HFFc6 (cell line): ENCODE data around the gene PDSS1. TPM values are rescaled to one million over a fixed set of nuclear protein-coding genes. Genes with fewer than 3 reads are reported as not detected.

Experiments
- DNase-seq: peaks from one replicate; pipeline ENCODE4 v3.0.0-alpha.2; 2018
- H3K27ac Mint-ChIP-seq: 2 replicates; pipeline ENCODE4 v1.8.0; 2020; ENCODE audit warnings: mild to moderate bottlenecking, mixed read lengths
- H3K27me3 Mint-ChIP-seq: 2 replicates; pipeline ENCODE4 v1.8.0; 2021; ENCODE audit warnings: mild to moderate bottlenecking, moderate library complexity, mixed read lengths; ENCODE audit not compliant: insufficient read depth
- H3K36me3 Mint-ChIP-seq: 2 replicates; pipeline ENCODE4 v1.8.0; 2021; ENCODE audit warnings: low read depth, mixed read lengths
- H3K4me1 Mint-ChIP-seq: 2 replicates; pipeline ENCODE4 v1.8.0; 2020; ENCODE audit warnings: low read depth, mixed read lengths
- H3K4me3 Mint-ChIP-seq: 2 replicates; pipeline ENCODE4 v1.8.0; 2020; ENCODE audit warnings: mild to moderate bottlenecking, moderate library complexity, mixed read lengths
- H3K9me3 Mint-ChIP-seq: 2 replicates; pipeline ENCODE4 v1.8.0; 2020; ENCODE audit warnings: mild to moderate bottlenecking, mixed read lengths
- CTCF ChIP-seq: fragments of 200-600 bp; sonication (generic); IDR thresholded peaks from 2 replicates; pipeline ENCODE4 v1.5.0; 2021; ENCODE audit warnings: antibody characterized with exemption, mild to moderate bottlenecking
- total RNA-seq, 6 experiments: library from RNA; stranded (reverse); fragmentation: NEBNext Ultra II Directional; extraction: Animal tissue kit (Norgen Biotek cat#: 25700); gene quantifications; 2 replicates in 1 of 6; 3 replicates in 5 of 6; pipeline ENCODE4 v1.2.3, GENCODE V29; 2021

PDSS1 gene
- total RNA-seq, 6 experiments from 2014 or later: 5.0 to 9.7 (median 7.5) TPM

DNA sequence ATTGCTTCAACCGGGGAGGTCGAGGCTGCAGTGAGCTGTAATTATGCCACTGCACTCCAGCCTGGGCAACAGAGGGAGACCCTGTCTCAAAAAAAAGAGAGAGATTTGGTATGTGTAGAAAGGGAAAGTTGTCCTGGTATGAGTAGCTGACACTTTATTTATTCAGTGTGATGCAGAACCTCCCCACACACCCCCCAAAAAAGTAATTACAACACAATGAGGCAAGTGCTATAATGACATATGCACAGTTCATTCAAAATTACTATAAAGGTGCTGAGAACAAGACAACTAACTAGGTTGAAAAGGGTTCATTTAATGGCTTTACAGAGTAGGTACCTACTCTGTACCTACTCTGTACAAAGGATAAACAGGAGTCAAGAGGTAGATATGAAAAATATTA is 80.2 kb downstream of the PDSS1 start:
- no peak for DNase-seq
- H3K4me3 Mint-ChIP-seq: no peak overlapping the region
- H3K9me3 Mint-ChIP-seq: no peaks in the 10 kb centered on the region
- H3K4me1 Mint-ChIP-seq: peaks cover 55% of the 10 kb centered on the region
- no peaks in the 10 kb centered on the region; the same call in 1 of the 2 replicates for H3K27me3 Mint-ChIP-seq
- TF ChIP-seq CTCF: no peak
- H3K27ac Mint-ChIP-seq: no peak overlapping the region
- no peaks in the 10 kb centered on the region for H3K36me3 Mint-ChIP-seq

DNA sequence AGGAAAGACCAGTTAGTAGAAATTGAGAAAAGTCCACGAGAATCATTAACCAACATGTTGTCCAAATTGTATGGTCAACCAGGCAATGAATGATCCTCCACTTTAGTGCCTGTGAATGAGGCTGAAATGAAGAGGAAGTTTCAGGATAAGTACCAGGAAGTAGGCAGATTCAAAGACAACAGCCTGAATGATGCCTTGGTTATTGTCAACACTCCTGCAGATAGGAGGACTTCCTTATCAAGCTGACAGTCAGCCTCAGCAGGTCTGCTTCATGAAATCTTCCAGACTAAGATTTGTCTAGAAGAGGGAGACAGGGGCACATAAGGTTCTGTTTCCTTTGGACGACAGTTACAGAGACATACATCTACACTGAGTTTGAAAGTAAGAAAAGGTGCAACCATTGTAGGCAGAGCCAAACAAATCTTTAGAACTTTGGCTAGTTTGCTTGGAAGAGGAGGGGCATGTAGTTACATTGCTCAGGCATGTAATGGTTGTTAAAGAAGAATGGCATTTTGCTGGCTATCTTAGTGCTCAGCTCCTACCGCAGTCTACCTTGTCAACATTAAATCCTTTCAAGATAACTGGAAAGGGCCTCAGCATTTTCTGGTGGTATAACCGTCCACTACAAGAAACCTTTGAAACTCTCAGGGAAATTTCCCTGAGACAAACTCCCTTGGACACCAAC is 81.8 kb downstream of the PDSS1 start:
- no peaks in the 10 kb centered on the region; the same call in 1 of the 2 replicates for H3K27me3 Mint-ChIP-seq
- no peak for TF ChIP-seq CTCF
- DNase-seq: no peak
- H3K9me3 Mint-ChIP-seq: no peaks in the 10 kb centered on the region
- H3K4me1 Mint-ChIP-seq: peaks cover 59% of the 10 kb centered on the region
- no peaks in the 10 kb centered on the region; the same call in 1 of the 2 replicates for H3K36me3 Mint-ChIP-seq
- H3K27ac Mint-ChIP-seq: no peak overlapping the region; the same call in none of the 2 replicates
- H3K4me3 Mint-ChIP-seq: no peak overlapping the region

DNA sequence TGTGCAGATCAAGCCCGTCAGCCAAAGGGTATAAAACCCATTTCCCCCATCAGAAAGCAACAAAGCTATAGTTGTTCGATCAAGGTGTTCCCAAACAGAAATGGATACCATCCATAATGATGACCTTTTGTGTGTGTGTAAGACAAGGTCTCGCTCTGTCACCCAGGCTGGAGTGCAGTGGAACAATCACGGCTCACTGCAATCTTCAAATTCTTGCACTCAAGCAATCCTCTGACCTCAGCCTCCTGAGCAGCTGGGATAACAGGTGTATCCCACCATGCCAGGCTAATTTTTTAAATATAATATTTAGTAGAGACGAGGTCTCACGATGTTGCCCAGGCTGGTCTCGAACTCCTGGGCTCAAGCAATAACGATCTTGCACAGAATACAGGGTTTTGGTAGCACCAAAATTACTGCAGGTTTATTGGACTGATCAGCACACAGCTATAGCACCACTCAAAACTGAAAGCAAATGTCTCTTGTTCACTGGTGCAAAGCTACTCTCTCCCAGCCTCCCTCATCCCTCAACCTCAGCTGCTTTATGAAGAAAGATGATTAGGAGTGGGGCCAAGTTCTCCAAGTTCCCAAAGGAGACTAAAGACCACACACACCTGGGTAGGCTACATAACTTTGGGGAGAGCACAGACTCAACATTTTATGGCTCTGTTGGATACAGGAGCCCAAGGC is 82.7 kb downstream of the PDSS1 start:
- DNase-seq: no peak
- Mint-ChIP-seq H3K27me3 (no peaks in the 10 kb centered on the region; the same call in 1 of the 2 replicates), H3K27ac (peak overlapping the region; percentile 89), H3K36me3 (no peaks in the 10 kb centered on the region; the same call in 1 of the 2 replicates), H3K9me3 (no peaks in the 10 kb centered on the region), H3K4me1 (peaks cover 67% of the 10 kb centered on the region), H3K4me3 (no peak overlapping the region)
- TF ChIP-seq CTCF: no peak

- H3K36me3 Mint-ChIP-seq: no peaks in the 10 kb centered on the region; the same call in 1 of the 2 replicates
- peak overlapping the region; percentile 69 for H3K4me3 Mint-ChIP-seq
- no peak for TF ChIP-seq CTCF
- H3K27ac Mint-ChIP-seq: peak overlapping the region; percentile 89
- DNase-seq: peak; percentile 96
- peaks cover 69% of the 10 kb centered on the region for H3K4me1 Mint-ChIP-seq
- no peaks in the 10 kb centered on the region; the same call in 1 of the 2 replicates for H3K27me3 Mint-ChIP-seq
- no peaks in the 10 kb centered on the region for H3K9me3 Mint-ChIP-seq
Measured at GRCh38 chr10:26780793-26781601, 83.5 kb downstream of the PDSS1 start.

DNA sequence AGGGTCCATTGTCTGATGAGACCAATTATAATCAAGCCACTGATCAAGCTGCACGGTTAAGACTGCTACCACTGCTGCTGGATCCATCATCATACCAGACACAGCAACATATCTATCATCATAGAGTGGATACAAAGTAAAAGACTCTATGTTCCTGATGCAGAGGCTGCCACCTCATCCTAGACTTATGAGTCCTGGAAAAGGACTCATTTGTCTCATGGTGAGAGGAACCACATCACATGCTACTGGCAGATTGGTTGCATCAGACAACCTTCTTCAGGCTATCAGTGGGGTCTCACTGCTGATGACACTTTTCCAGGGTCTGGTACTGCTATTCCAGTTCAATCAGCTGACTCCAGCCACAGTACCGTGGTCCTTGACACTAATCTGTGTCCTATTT is 84.3 kb downstream of the PDSS1 start:
- H3K9me3 Mint-ChIP-seq: no peaks in the 10 kb centered on the region
- peaks cover 63% of the 10 kb centered on the region for H3K4me1 Mint-ChIP-seq
- peak overlapping the region; percentile 69 for H3K4me3 Mint-ChIP-seq
- peak; percentile 28 for DNase-seq
- H3K27me3 Mint-ChIP-seq: no peaks in the 10 kb centered on the region; the same call in 1 of the 2 replicates
- TF ChIP-seq CTCF: no peak
- H3K36me3 Mint-ChIP-seq: no peaks in the 10 kb centered on the region; the same call in 1 of the 2 replicates
- peak overlapping the region; percentile 89 for H3K27ac Mint-ChIP-seq
